H1 (cell line): ENCODE measurements around the gene ZSWIM7. TPM values are rescaled to one million over a fixed set of nuclear protein-coding genes. Genes with fewer than 3 reads are reported as not detected.

Source experiments
- CTCF ChIA-PET: fragments of 300-600 bp; sonication (Branson Sonifier 250); formaldehyde crosslinking; loops from one replicate; lab custom pipeline; 2021; ENCODE audit not compliant: partially characterized antibody; lab: Charles Lee
- POLR2A ChIA-PET: fragments of 300-600 bp; sonication (Branson Sonifier 250); formaldehyde crosslinking; loops from one replicate; lab custom pipeline; 2021; ENCODE audit warnings: inconsistent platforms; ENCODE audit not compliant: partially characterized antibody; lab: Charles Lee
- DNase-seq, 2 experiments: peaks; one replicate each; pipeline versions ENCODE4 v3.0.0 to v3.0.0-alpha.2; 2010 to 2022; ENCODE audit warnings: low spot score in 2 of 2, low read depth in 1 of 2, mixed read lengths in 1 of 2
- FAIRE-seq: peaks from 2 replicates; lab custom pipeline; 2011; peaks lifted over from hg19 to GRCh38; lab: Jason Lieb, UNC
- H2AFZ ChIP-seq: 2 replicates; pipeline ENCODE4 v1.8.1; 2012; ENCODE audit warnings: low read length, inconsistent platforms
- H2AK5ac ChIP-seq: 2 replicates; pipeline ENCODE4 v1.6.1; 2013; ENCODE audit warnings: low read depth, low read length
- H2BK120ac ChIP-seq: replicated peaks from 2 replicates; pipeline ENCODE3; 2013; ENCODE audit warnings: low read depth, low read length, inconsistent platforms
- H2BK12ac ChIP-seq: 2 replicates; pipeline ENCODE4 v1.6.1; 2013; ENCODE audit warnings: low read depth, low read length
- H2BK15ac ChIP-seq: 2 replicates; pipeline ENCODE4 v1.6.1; 2013; ENCODE audit warnings: low read length
- H2BK20ac ChIP-seq: 2 replicates; pipeline ENCODE4 v1.6.1; 2013; ENCODE audit warnings: low read length
- H2BK5ac ChIP-seq: 2 replicates; pipeline ENCODE4 v1.6.1; 2013; ENCODE audit warnings: low read depth, low read length
- H3K14ac ChIP-seq: 2 replicates; pipeline ENCODE4 v1.6.1; 2013; ENCODE audit warnings: inconsistent platforms; ENCODE audit not compliant: insufficient read length
- H3K18ac ChIP-seq: 2 replicates; pipeline ENCODE4 v1.6.1; 2013; ENCODE audit warnings: low read length; ENCODE audit errors: extremely low read depth
- H3K23ac ChIP-seq: 2 replicates; pipeline ENCODE4 v1.6.1; 2013; ENCODE audit warnings: inconsistent platforms; ENCODE audit not compliant: insufficient read length
- H3K23me2 ChIP-seq: 2 replicates; pipeline ENCODE4 v1.6.1; 2013; ENCODE audit warnings: low read depth, low read length
- H3K27ac ChIP-seq: 2 replicates; pipeline ENCODE4 v1.6.1; 2011; ENCODE audit warnings: low read depth, low read length, inconsistent platforms
- H3K27me3 ChIP-seq, 4 experiments: replicated peaks in 1 of 4; 1 replicate in 1 of 4; 2 replicates in 3 of 4; pipeline versions ENCODE4 v1.6.1 to v1.8.1; 2011 to 2013; ENCODE audit warnings: low read length in 3 of 4, mild to moderate bottlenecking in 3 of 4, inconsistent platforms in 2 of 4, mixed read lengths in 2 of 4, moderate library complexity in 1 of 4; ENCODE audit not compliant: control insufficient read depth in 3 of 4, insufficient read depth in 3 of 4; ENCODE audit errors: extremely low read depth in 1 of 4
- H3K36me3 ChIP-seq, 4 experiments: 2 replicates each; pipeline versions ENCODE4 v1.6.1 to v1.8.1; 2011 to 2013; ENCODE audit warnings: mild to moderate bottlenecking in 4 of 4, low read length in 3 of 4, moderate library complexity in 2 of 4, control low read depth in 1 of 4, inconsistent platforms in 1 of 4; ENCODE audit not compliant: insufficient read depth in 4 of 4, control insufficient read depth in 2 of 4
- H3K4ac ChIP-seq: replicated peaks from 2 replicates; pipeline ENCODE3; 2013; ENCODE audit warnings: low read length, low read depth, mixed read lengths, inconsistent platforms; ENCODE audit not compliant: insufficient read length
- H3K4me1 ChIP-seq, 4 experiments: replicated peaks in 1 of 4; 1 replicate in 1 of 4; 2 replicates in 3 of 4; pipeline versions ENCODE4 v1.6.1 to v1.8.1; 2011 to 2013; ENCODE audit warnings: low read length in 3 of 4, inconsistent platforms in 2 of 4, mixed read lengths in 1 of 4; ENCODE audit not compliant: insufficient read depth in 4 of 4, control insufficient read depth in 3 of 4
- H3K4me2 ChIP-seq, 2 experiments: 2 replicates each; pipeline versions ENCODE4 v1.6.1 to v1.8.1; 2011 to 2013; ENCODE audit warnings: low read depth in 2 of 2, low read length in 2 of 2, control low read depth in 1 of 2, inconsistent platforms in 1 of 2, mild to moderate bottlenecking in 1 of 2; ENCODE audit not compliant: insufficient read depth in 1 of 2
- H3K4me3 ChIP-seq, 4 experiments: fragments of 200-600, 300-600 bp in 1 of 4; sonication (generic), shearing (Covaris generic), sonication (Bioruptor Twin) in 1 of 4; 2 replicates each; pipeline versions ENCODE4 v1.5.1 to v1.8.1; 2011 to 2016; ENCODE audit warnings: low read length in 4 of 4, low read depth in 3 of 4, control low read depth in 2 of 4, inconsistent platforms in 2 of 4, mild to moderate bottlenecking in 2 of 4, mixed read lengths in 1 of 4, moderate library complexity in 1 of 4; ENCODE audit not compliant: insufficient read depth in 2 of 4; ENCODE audit errors: extremely low read depth in 1 of 4
- H3K56ac ChIP-seq: replicated peaks from 2 replicates; pipeline ENCODE3; 2013; ENCODE audit warnings: low read depth, mild to moderate bottlenecking, mixed read lengths, low read length, inconsistent platforms; ENCODE audit not compliant: insufficient read length
- H3K79me1 ChIP-seq: 2 replicates; pipeline ENCODE4 v1.6.1; 2013; ENCODE audit warnings: low read depth, low read length, control low read depth
- H3K79me2 ChIP-seq, 2 experiments: 2 replicates each; pipeline versions ENCODE4 v1.6.1 to v1.8.1; 2012 to 2013; ENCODE audit warnings: low read length in 2 of 2, mild to moderate bottlenecking in 2 of 2, inconsistent platforms in 1 of 2; ENCODE audit not compliant: insufficient read depth in 2 of 2, control insufficient read depth in 1 of 2
- H3K9ac ChIP-seq, 4 experiments: replicated peaks in 1 of 4; 1 replicate in 1 of 4; 2 replicates in 3 of 4; pipeline versions ENCODE4 v1.6.1 to v1.8.1; 2011 to 2013; ENCODE audit warnings: low read depth in 3 of 4, low read length in 3 of 4, control low read depth in 2 of 4, mild to moderate bottlenecking in 2 of 4, moderate library complexity in 2 of 4, inconsistent platforms in 1 of 4; ENCODE audit errors: extremely low read depth in 1 of 4
- H3K9me3 ChIP-seq, 2 experiments: 2 replicates each; pipeline versions ENCODE4 v1.6.1 to v1.8.1; 2012 to 2013; ENCODE audit warnings: mild to moderate bottlenecking in 2 of 2, moderate library complexity in 2 of 2, control low read depth in 1 of 2, inconsistent platforms in 1 of 2, low read depth in 1 of 2, low read length in 1 of 2, mixed read lengths in 1 of 2; ENCODE audit not compliant: insufficient read depth in 2 of 2
- H4K20me1 ChIP-seq, 2 experiments: replicated peaks in 1 of 2; 2 replicates each; pipeline versions ENCODE3 to v1.8.1; 2011 to 2013; ENCODE audit warnings: inconsistent platforms in 2 of 2, low read length in 2 of 2, mild to moderate bottlenecking in 1 of 2; ENCODE audit not compliant: insufficient read depth in 2 of 2, control insufficient read depth in 1 of 2
- H4K5ac ChIP-seq: 2 replicates; pipeline ENCODE4 v1.6.1; 2013; ENCODE audit warnings: low read length, low read depth, mixed read lengths, inconsistent platforms; ENCODE audit not compliant: insufficient read length
- H4K8ac ChIP-seq: 2 replicates; pipeline ENCODE4 v1.8.0; 2013; ENCODE audit warnings: mild to moderate bottlenecking, moderate library complexity, low read length, inconsistent platforms; ENCODE audit not compliant: insufficient read depth; ENCODE audit errors: extremely low read depth
- H4K91ac ChIP-seq: replicated peaks from 2 replicates; pipeline ENCODE3; 2013; ENCODE audit warnings: low read length, mixed read lengths, inconsistent platforms; ENCODE audit not compliant: insufficient read length
- ASH2L ChIP-seq: fragments of 200-600, 300-600 bp; sonication (generic); IDR thresholded peaks from one replicate; pipeline ENCODE4 v1.7.1; 2017; ENCODE audit warnings: low read length
- ATF3 ChIP-seq: IDR thresholded peaks from 2 replicates; pipeline ENCODE4 v1.6.1; 2011; ENCODE audit warnings: low read depth, mild to moderate bottlenecking, low read length; ENCODE audit not compliant: insufficient read depth
- BACH1 ChIP-seq: IDR thresholded peaks from 2 replicates; pipeline ENCODE4 v1.6.1; 2012; ENCODE audit warnings: low read length, improper control_type of control experiment
- EGR1 ChIP-seq: IDR thresholded peaks from 2 replicates; pipeline ENCODE4 v1.6.1; 2011; ENCODE audit warnings: low read depth, low read length, borderline replicate concordance
- FOSL1 ChIP-seq: IDR thresholded peaks from 2 replicates; pipeline ENCODE4 v1.6.1; 2011; ENCODE audit warnings: mild to moderate bottlenecking, low read depth, low read length, moderate library complexity; ENCODE audit not compliant: insufficient read depth
- HDAC6 ChIP-seq: IDR thresholded peaks from one replicate; pipeline ENCODE4 v1.7.1; 2012; ENCODE audit warnings: low read depth, mild to moderate bottlenecking, inconsistent platforms, low read length, moderate library complexity
- JUN ChIP-seq: IDR thresholded peaks from 2 replicates; pipeline ENCODE4 v1.6.1; 2011; ENCODE audit warnings: low read depth, mild to moderate bottlenecking, improper control_type of control experiment, low read length
- NRF1 ChIP-seq: IDR thresholded peaks from 2 replicates; pipeline ENCODE4 v1.6.1; 2011; ENCODE audit warnings: mild to moderate bottlenecking, low read depth, low read length, improper control_type of control experiment
- POU5F1 ChIP-seq: IDR thresholded peaks from 2 replicates; pipeline ENCODE4 v1.6.1; 2011; ENCODE audit warnings: low read depth, mild to moderate bottlenecking, low read length, moderate library complexity
- RAD21 ChIP-seq, 2 experiments: IDR thresholded peaks in 1 of 2; conservative IDR thresholded peaks in 1 of 2; 2 replicates each; pipeline ENCODE4 v1.6.1; 2011; ENCODE audit warnings: low read depth in 2 of 2, low read length in 2 of 2, improper control_type of control experiment in 1 of 2, inconsistent platforms in 1 of 2, mild to moderate bottlenecking in 1 of 2, moderate library complexity in 1 of 2
- SAP30 ChIP-seq: fragments of 300-600 bp; sonication (generic); IDR thresholded peaks from 2 replicates; pipeline ENCODE4 v1.7.1; 2012; ENCODE audit warnings: low read length, moderate library complexity, mild to moderate bottlenecking, inconsistent platforms; ENCODE audit not compliant: insufficient read depth, insufficient replicate concordance
- SIN3A ChIP-seq, 2 experiments: IDR thresholded peaks in 1 of 2; conservative IDR thresholded peaks in 1 of 2; 2 replicates each; pipeline ENCODE4 v1.6.1; 2011 to 2012; ENCODE audit warnings: low read length in 2 of 2, improper control_type of control experiment in 1 of 2, low read depth in 1 of 2, mild to moderate bottlenecking in 1 of 2
- WGBS, 2 experiments: shearing (Covaris generic) in 1 of 2; methylation state at CpG; one replicate each; pipeline versions ENCODE4 v1.1.6 to v1.1.7; 2013 to 2015; ENCODE audit warnings: low lambda C conversion rate in 2 of 2, mixed read lengths in 2 of 2, inconsistent platforms in 1 of 2, low coverage in 1 of 2, missing lambda C conversion rate in 1 of 2; ENCODE audit not compliant: insufficient replicate concordance in 2 of 2, insufficient coverage in 1 of 2, insufficient read length in 1 of 2; ENCODE audit errors: extremely low coverage in 1 of 2, missing lambda C conversion rate in 1 of 2; 5-methylcytosine and 5-hydroxymethylcytosine counted together
- polyA plus RNA-seq, 7 experiments: library from polyadenylated mRNA; depleted of rRNA in 3 of 7; stranded (reverse) in 5 of 7; unstranded in 2 of 7; fragments of >200 nt in 5 of 7; fragments of 200-250 nt in 2 of 7; gene quantifications; 1 replicate in 5 of 7; 2 replicates in 1 of 7; 4 replicates in 1 of 7; pipeline versions ENCODE4 v1.2.1 to v1.2.3, GENCODE V29; 2011 to 2013; ENCODE audit warnings: missing spikeins in 2 of 7, mixed read lengths in 2 of 7
- total RNA-seq: library from RNA; stranded (reverse); fragmentation: NEBNext Ultra II Directional; extraction: Animal tissue kit (Norgen Biotek cat#: 25700); gene quantifications from 2 replicates; pipeline ENCODE4 v1.2.1, GENCODE V29; 2021
- TF ChIP-seq, protein P1 (sequence below): IDR thresholded peaks from 2 replicates; pipeline ENCODE4 v1.6.1; 2012; ENCODE audit warnings: inconsistent platforms

Gene ZSWIM7
- total and polyA plus RNA-seq, 2 of the 8 experiments (the other 6 are each of a cell fraction or from before 2014, with no cell fraction given) = 39.3 to 57.7 TPM

GRCh38 chr17:16007439-16007838, 7.9 kb upstream of the ZSWIM7 start:
- Histone ChIP-seq H3K23ac (no peak overlapping the region), H3K4me3 (no peak overlapping the region), H2BK5ac (no peak overlapping the region), H3K9ac (no peak overlapping the region), H3K79me1 (no peaks in the 10 kb centered on the region), H3K36me3 (peaks cover 41 to 74% (median 64%) of the 10 kb centered on the region in 4 experiments), H2BK20ac (no peak overlapping the region), H4K5ac (no peak overlapping the region), H2AK5ac (no peak overlapping the region), H3K27ac (no peak overlapping the region), H4K8ac (no peak overlapping the region), H3K79me2 (peaks cover 0 to 6% of the 10 kb centered on the region in 2 experiments; a peak in 3 of 4 replicates), H3K9me3 (no peaks in the 10 kb centered on the region; a peak in 1 of 4 replicates), H3K14ac (no peak overlapping the region), H2BK120ac (no peak overlapping the region), H2AFZ (no peak overlapping the region), H3K56ac (no peak overlapping the region), H3K4ac (no peak overlapping the region), H2BK15ac (no peak overlapping the region), H3K4me1 (no peaks in the 10 kb centered on the region; a peak in 1 of 7 replicates), H4K20me1 (peaks cover 0 to 2% of the 10 kb centered on the region in 2 experiments), H3K4me2 (no peak overlapping the region), H3K27me3 (no peaks in the 10 kb centered on the region), H3K18ac (no peak overlapping the region), H4K91ac (no peak overlapping the region), H3K23me2 (no peaks in the 10 kb centered on the region), H2BK12ac (no peak overlapping the region)
- no peak for FAIRE-seq
- CTCF ChIA-PET = no interaction called here
- POLR2A ChIA-PET = no interaction called here
- 91% methylated on average over 3 of the region's 3 CpGs; no CpG with 5 or more reads in 1 of the 2 experiments for WGBS, 2 experiments
- DNase-seq = no peak
- no peak for TF ChIP-seq FOSL1
- TF ChIP-seq EGR1 = no peak
- no peak for TF ChIP-seq POU5F1
- TF ChIP-seq HDAC6 = no peak
- no peak for TF ChIP-seq SIN3A (conservative IDR thresholded peaks at IDR 0.05 in 1 of 2, IDR thresholded peaks at IDR 0.05 in 1 of 2; ENCODE audit: low read depth in 1 of 2, low read length in 2 of 2)
- TF ChIP-seq RAD21 (IDR thresholded peaks at IDR 0.05 in 1 of 2, conservative IDR thresholded peaks at IDR 0.05 in 1 of 2; ENCODE audit: low read depth in 2 of 2, low read length in 2 of 2) = no peak
- no peak for TF ChIP-seq SAP30
- no peak for TF ChIP-seq JUN
- no peak for TF ChIP-seq BACH1
- TF ChIP-seq, protein P1, sequence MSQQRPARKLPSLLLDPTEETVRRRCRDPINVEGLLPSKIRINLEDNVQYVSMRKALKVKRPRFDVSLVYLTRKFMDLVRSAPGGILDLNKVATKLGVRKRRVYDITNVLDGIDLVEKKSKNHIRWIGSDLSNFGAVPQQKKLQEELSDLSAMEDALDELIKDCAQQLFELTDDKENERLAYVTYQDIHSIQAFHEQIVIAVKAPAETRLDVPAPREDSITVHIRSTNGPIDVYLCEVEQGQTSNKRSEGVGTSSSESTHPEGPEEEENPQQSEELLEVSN = no peak
- TF ChIP-seq ASH2L = no peak
- no peak for TF ChIP-seq NRF1
- no peak for TF ChIP-seq ATF3
